Gastroesophageal sphincter (tissue), 3 donors: Measurements from ENCODE around the gene FOXE3.

Experiments used
- POLR2A ChIP-seq, 2 donors: fragments of 450-650 bp; IDR thresholded peaks; one replicate each; pipeline ENCODE4 v1.6.1; 2017; ENCODE audit warnings: antibody characterized with exemption in 2 of 2, mild to moderate bottlenecking in 2 of 2, moderate library complexity in 1 of 2
- TF ChIP-seq, protein P1 (sequence below), 4 experiments: fragments of 200-600 bp in 2 of 4; fragments of 450-650 bp in 2 of 4; sonication (generic) in 1 of 4; IDR thresholded peaks; one replicate each; pipeline ENCODE4 v1.5.1; 2017 to 2019; ENCODE audit warnings: antibody characterized with exemption in 4 of 4, mild to moderate bottlenecking in 2 of 4, moderate library complexity in 2 of 4

DNA sequence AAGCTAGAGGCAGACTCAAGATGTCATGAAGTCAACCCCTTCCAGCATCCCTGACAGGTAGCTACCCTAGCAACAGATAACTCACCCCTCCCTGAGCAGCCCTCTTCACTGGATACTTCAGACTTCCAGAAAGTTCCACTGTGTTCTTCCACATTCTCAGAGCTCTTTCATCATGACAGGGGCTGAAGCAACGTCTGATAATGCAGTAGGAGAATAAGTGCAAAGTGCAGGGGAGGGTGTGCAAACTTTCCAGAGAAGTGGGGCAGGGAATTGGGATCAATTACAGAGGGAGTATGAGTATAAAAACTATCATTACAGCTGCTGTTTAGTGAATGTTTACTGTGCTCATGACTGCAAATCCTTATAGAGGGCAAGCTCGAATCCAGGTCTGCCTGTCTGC, 26.4 kb upstream of the FOXE3 start:
- TF ChIP-seq POLR2A (IDR thresholded peaks at IDR 0.05), result no peak
- TF ChIP-seq, protein P1, sequence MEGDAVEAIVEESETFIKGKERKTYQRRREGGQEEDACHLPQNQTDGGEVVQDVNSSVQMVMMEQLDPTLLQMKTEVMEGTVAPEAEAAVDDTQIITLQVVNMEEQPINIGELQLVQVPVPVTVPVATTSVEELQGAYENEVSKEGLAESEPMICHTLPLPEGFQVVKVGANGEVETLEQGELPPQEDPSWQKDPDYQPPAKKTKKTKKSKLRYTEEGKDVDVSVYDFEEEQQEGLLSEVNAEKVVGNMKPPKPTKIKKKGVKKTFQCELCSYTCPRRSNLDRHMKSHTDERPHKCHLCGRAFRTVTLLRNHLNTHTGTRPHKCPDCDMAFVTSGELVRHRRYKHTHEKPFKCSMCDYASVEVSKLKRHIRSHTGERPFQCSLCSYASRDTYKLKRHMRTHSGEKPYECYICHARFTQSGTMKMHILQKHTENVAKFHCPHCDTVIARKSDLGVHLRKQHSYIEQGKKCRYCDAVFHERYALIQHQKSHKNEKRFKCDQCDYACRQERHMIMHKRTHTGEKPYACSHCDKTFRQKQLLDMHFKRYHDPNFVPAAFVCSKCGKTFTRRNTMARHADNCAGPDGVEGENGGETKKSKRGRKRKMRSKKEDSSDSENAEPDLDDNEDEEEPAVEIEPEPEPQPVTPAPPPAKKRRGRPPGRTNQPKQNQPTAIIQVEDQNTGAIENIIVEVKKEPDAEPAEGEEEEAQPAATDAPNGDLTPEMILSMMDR (IDR thresholded peaks at IDR 0.05), result no peak
